RWPE2 (cell line): Measurements from ENCODE around the gene ALDH16A1.
A peak's percentile ranks its signal among the peaks of the same experiment; 100 is the strongest.

ENCODE experiments used
- ATAC-seq: fragments of 200-7000 bp; cut with Tn5 transposase; 3 replicates; pipeline ENCODE4 v1.9.1; 2021; ENCODE audit warnings: low read depth
- DNase-seq: peaks from one replicate; pipeline ENCODE4 v3.0.0-alpha.2; 2020; ENCODE audit warnings: low spot score
- H3K27ac ChIP-seq: fragments of 450-650 bp; 2 replicates; pipeline ENCODE4 v1.5.1; 2017; ENCODE audit warnings: mild to moderate bottlenecking; ENCODE audit not compliant: poor library complexity, severe bottlenecking
- H3K27me3 ChIP-seq: fragments of 250-450 bp; sonication (Bioruptor Pico); 2 replicates; pipeline ENCODE4 v1.5.1; 2021; ENCODE audit warnings: mild to moderate bottlenecking, moderate library complexity; ENCODE audit not compliant: insufficient read depth, poor library complexity, severe bottlenecking
- H3K36me3 ChIP-seq: fragments of 250-450 bp; sonication (Bioruptor Pico); 2 replicates; pipeline ENCODE4 v1.5.1; 2020; ENCODE audit warnings: low read depth, mild to moderate bottlenecking, moderate library complexity
- H3K4me1 ChIP-seq: fragments of 250-450 bp; sonication (Bioruptor Pico); 2 replicates; pipeline ENCODE4 v1.5.1; 2021; ENCODE audit warnings: mild to moderate bottlenecking, moderate library complexity; ENCODE audit not compliant: insufficient read depth, poor library complexity, severe bottlenecking
- H3K4me3 ChIP-seq: fragments of 250-450 bp; sonication (Bioruptor Pico); 2 replicates; pipeline ENCODE4 v1.5.1; 2021; ENCODE audit warnings: mild to moderate bottlenecking, moderate library complexity; ENCODE audit not compliant: severe bottlenecking
- H3K9me3 ChIP-seq: fragments of 250-450 bp; sonication (Bioruptor Pico); 2 replicates; pipeline ENCODE4 v1.5.1; 2021; ENCODE audit warnings: mild to moderate bottlenecking, moderate library complexity; ENCODE audit not compliant: severe bottlenecking
- CTCF ChIP-seq: fragments of 450-650 bp; IDR thresholded peaks from one replicate; pipeline ENCODE4 v1.5.1; 2017; ENCODE audit warnings: mild to moderate bottlenecking, moderate library complexity; ENCODE audit not compliant: poor library complexity, severe bottlenecking

The ALDH16A1 gene

GRCh38 chr19:49473868-49474541, 21.0 kb downstream of the ALDH16A1 start, which contains the start of gene FLT3LG:
FLT3LG (plus strand) TSS chr19:49474215; CDS start chr19:49474640, 425 bp downstream.
- peak; percentile 98 for TF ChIP-seq CTCF
- Histone ChIP-seq H3K9me3 (no peaks in the 10 kb centered on the region), H3K4me3 (peak within 1 kb of the TSS; percentile 48), H3K36me3 (no peaks in the 10 kb centered on the region), H3K4me1 (no peaks in the 10 kb centered on the region), H3K27ac (peak within 1 kb of the TSS; percentile 13), H3K27me3 (no peaks in the 10 kb centered on the region)
- no peak for DNase-seq
- ATAC-seq: peak; percentile 63

GRCh38 chr19:49474542-49474924, 21.5 kb downstream of the ALDH16A1 start:
- Histone ChIP-seq H3K27me3 (no peaks in the 10 kb centered on the region), H3K4me1 (no peaks in the 10 kb centered on the region), H3K27ac (peak overlapping the region; percentile 13), H3K9me3 (no peaks in the 10 kb centered on the region), H3K4me3 (peak overlapping the region; percentile 48), H3K36me3 (no peaks in the 10 kb centered on the region)
- DNase-seq: no peak
- no peak for TF ChIP-seq CTCF
- no peak for ATAC-seq

- Histone ChIP-seq H3K36me3 (no peaks in the 10 kb centered on the region), H3K4me3 (no peak overlapping the region), H3K27me3 (no peaks in the 10 kb centered on the region), H3K9me3 (no peaks in the 10 kb centered on the region), H3K4me1 (no peaks in the 10 kb centered on the region), H3K27ac (no peak overlapping the region)
- DNase-seq (no peak), ATAC-seq (peak; percentile 10; the same call in 1 of the 3 replicates)
- no peak for TF ChIP-seq CTCF
Measured at GRCh38 chr19:49475191-49475917, 22.3 kb downstream of the ALDH16A1 start.

- no peak overlapping the region for H3K4me3 ChIP-seq
- H3K9me3 ChIP-seq: no peaks in the 10 kb centered on the region
- H3K27ac ChIP-seq: no peak overlapping the region
- H3K27me3 ChIP-seq: no peaks in the 10 kb centered on the region
- no peaks in the 10 kb centered on the region for H3K36me3 ChIP-seq
- H3K4me1 ChIP-seq: no peaks in the 10 kb centered on the region
- peak; percentile 31 for TF ChIP-seq CTCF
- peak; percentile 26; the same call in 1 of the 3 replicates for ATAC-seq
- no peak for DNase-seq
Measured at GRCh38 chr19:49475995-49476880, 23.2 kb downstream of the ALDH16A1 start.
